A549 (cell line): ENCODE data around the gene PNN.

Experiments used
- BCL3 ChIP-seq: fragments of >200 bp; sonication (Bioruptor Twin); formaldehyde crosslinking; IDR thresholded peaks from 3 replicates; pipeline ENCODE4 v1.6.1; 2016
- BHLHE40 ChIP-seq: IDR thresholded peaks from 2 replicates; pipeline ENCODE4 v1.6.1; 2012; ENCODE audit warnings: low read depth, low read length, inconsistent platforms
- CHD2 ChIP-seq: fragments of 150-350 bp; IDR thresholded peaks from 2 replicates; pipeline ENCODE4 v1.6.1; 2014; ENCODE audit warnings: low read length; ENCODE audit not compliant: partially characterized antibody
- CTCF ChIP-seq: fragments of >200 bp; sonication (Bioruptor Twin); formaldehyde crosslinking; IDR thresholded peaks from 3 replicates; pipeline ENCODE4 v1.5.1; 2016
- FOSL2 ChIP-seq, 2 experiments: fragments of 450-650 bp in 1 of 2; fragments of >200 bp in 1 of 2; sonication (Bioruptor Twin) in 1 of 2; formaldehyde crosslinking; IDR thresholded peaks; 2 replicates each; pipeline versions ENCODE4 v1.5.0 to v1.6.1; 2016 to 2020; ENCODE audit warnings: mild to moderate bottlenecking in 1 of 2, moderate library complexity in 1 of 2
- HDAC2 ChIP-seq: fragments of 200-600 bp; sonication (generic); IDR thresholded peaks from 2 replicates; pipeline ENCODE4 v1.6.1; 2016
- MAFK ChIP-seq: fragments of 450-650 bp; IDR thresholded peaks from 2 replicates; pipeline ENCODE4 v1.6.1; 2014; ENCODE audit not compliant: partially characterized antibody
- MAX ChIP-seq: IDR thresholded peaks from 2 replicates; pipeline ENCODE4 v1.6.1; 2012
- MYC ChIP-seq: IDR thresholded peaks from 2 replicates; pipeline ENCODE4 v1.6.1; 2012; ENCODE audit warnings: mild to moderate bottlenecking, inconsistent platforms, low read length, improper control_type of control experiment, borderline replicate concordance
- NFE2L2 ChIP-seq: fragments of 150-350 bp; conservative IDR thresholded peaks from 2 replicates; pipeline ENCODE4 v1.6.1; 2014; ENCODE audit warnings: low read length
- POLR2A ChIP-seq: IDR thresholded peaks from 2 replicates; pipeline ENCODE4 v1.6.1; 2012; ENCODE audit warnings: mild to moderate bottlenecking, low read length
- REST ChIP-seq: fragments of 200-600 bp; sonication (generic); IDR thresholded peaks from 2 replicates; pipeline ENCODE4 v1.6.1; 2016; ENCODE audit warnings: antibody characterized with exemption, mild to moderate bottlenecking, moderate library complexity
- RFX5 ChIP-seq: fragments of 450-650 bp; IDR thresholded peaks from 2 replicates; pipeline ENCODE4 v1.7.1; 2014; ENCODE audit warnings: antibody characterized with exemption, mild to moderate bottlenecking, moderate library complexity
- USF2 ChIP-seq: fragments of 450-650 bp; IDR thresholded peaks from 2 replicates; pipeline ENCODE4 v1.6.1; 2014; ENCODE audit warnings: antibody characterized with exemption

- TF ChIP-seq RFX5 (no peak), CTCF (no peak), CHD2 (no peak), MAX (no peak), MAFK (no peak), NFE2L2 (no peak), FOSL2 (IDR thresholded peaks at IDR 0.05) (no peak), FOSL2 (CRISPR knock-in tag; IDR thresholded peaks at IDR 0.05) (no peak), REST (no peak), BCL3 (no peak), HDAC2 (no peak), BHLHE40 (no peak), POLR2A (no peak), MYC (no peak), USF2 (no peak)
Observed at GRCh38 chr14:39185256-39186049, 10.4 kb downstream of the PNN start.
